ENCODE results near the gene DENND1C. TPM values are rescaled to one million over a fixed set of nuclear protein-coding genes. Genes with fewer than 3 reads are reported as not detected.
"Not testable (repeated sequence)": the region's sequence is repeated elsewhere in the genome, so short reads cannot be mapped to it uniquely, and the experiment has no call there.

The DENND1C gene
- total and polyA plus RNA-seq, 9 donors = 0.63 to 2.3 (median 1.00) TPM

DNA sequence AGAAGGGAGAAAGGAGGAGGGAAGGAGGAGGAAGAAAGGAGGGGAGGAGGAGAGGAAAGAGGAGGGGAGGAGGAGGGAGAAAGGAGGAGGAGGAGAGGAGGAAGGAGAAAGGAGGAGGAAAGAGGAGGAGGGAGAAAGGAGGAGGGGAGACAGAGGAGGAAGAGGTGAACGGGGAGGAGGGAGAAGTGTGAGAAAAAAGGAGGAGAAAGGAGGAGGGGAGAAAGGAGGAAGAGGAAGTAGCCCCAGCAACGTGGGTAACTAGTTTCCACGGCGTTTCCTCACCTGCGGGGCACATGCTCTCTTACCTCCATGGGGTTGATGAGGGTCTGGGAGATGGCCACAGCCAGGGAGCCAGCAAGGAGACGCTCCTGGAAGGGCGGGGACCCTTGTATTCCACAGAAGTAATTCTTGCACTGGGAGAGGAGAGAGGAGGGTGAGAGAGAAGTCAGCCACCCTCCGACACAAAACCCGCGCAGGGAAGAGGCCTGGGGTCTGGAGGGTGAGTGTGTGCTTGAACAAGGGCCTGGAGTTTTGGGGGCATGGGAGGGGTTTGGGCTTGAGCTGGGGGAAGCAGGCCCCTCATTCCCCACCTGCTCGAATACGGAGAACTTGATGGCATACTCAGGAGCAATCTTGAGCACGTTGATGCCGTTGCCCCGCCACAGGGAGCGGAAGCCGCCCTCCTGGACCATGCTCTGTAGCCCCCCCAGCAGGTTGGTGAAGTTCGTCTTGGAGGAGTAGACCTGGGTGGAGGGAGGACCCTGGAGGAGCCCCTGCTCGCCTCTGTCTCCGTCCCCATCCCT lies 52.0 kb downstream of the DENND1C start:
- H3K27ac ChIP-seq = no peak overlapping the region
- no peak for DNase-seq
- TF ChIP-seq, protein P1, sequence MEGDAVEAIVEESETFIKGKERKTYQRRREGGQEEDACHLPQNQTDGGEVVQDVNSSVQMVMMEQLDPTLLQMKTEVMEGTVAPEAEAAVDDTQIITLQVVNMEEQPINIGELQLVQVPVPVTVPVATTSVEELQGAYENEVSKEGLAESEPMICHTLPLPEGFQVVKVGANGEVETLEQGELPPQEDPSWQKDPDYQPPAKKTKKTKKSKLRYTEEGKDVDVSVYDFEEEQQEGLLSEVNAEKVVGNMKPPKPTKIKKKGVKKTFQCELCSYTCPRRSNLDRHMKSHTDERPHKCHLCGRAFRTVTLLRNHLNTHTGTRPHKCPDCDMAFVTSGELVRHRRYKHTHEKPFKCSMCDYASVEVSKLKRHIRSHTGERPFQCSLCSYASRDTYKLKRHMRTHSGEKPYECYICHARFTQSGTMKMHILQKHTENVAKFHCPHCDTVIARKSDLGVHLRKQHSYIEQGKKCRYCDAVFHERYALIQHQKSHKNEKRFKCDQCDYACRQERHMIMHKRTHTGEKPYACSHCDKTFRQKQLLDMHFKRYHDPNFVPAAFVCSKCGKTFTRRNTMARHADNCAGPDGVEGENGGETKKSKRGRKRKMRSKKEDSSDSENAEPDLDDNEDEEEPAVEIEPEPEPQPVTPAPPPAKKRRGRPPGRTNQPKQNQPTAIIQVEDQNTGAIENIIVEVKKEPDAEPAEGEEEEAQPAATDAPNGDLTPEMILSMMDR (IDR thresholded peaks at IDR 0.05) = no peak
- TF ChIP-seq POLR2A (IDR thresholded peaks at IDR 0.05) (no peak), EP300 (IDR thresholded peaks at IDR 0.05) (no peak)
- no peaks in the 10 kb centered on the region for H3K27me3 ChIP-seq
- intact Hi-C loops (cut with DNase I) = loop anchor here in 1 of 4 donors (10.0 kb wide), 1 partner anchor 55 kb away; the partner anchor contains the start of genes ALKBH7 and PSPN
- H3K4me3 ChIP-seq = no peak overlapping the region
- no peaks in the 10 kb centered on the region for H3K9me3 ChIP-seq
- H3K4me1 ChIP-seq (ENCODE audit: insufficient read depth) = no peaks in the 10 kb centered on the region
- 49 to 64% (median 54%) methylated on average over 20 of the region's 20 CpGs for WGBS, 3 donors
- H3K36me3 ChIP-seq = no peaks in the 10 kb centered on the region

GRCh38 chr19:6428692-6429418 lies 52.7 kb downstream of the DENND1C start:
- not testable (repeated sequence) for H3K27ac ChIP-seq; DNase-seq; H3K4me3 ChIP-seq; H3K4me1 ChIP-seq (ENCODE audit: insufficient read depth); H3K9me3 ChIP-seq; H3K36me3 ChIP-seq; H3K27me3 ChIP-seq
- intact Hi-C loops (cut with DNase I) = loop anchor here in 1 of 4 donors (10.0 kb wide), 1 partner anchor 54 kb away; the partner anchor contains the start of genes ALKBH7 and PSPN
- 82 to 92% (median 85%) methylated on average over 2 of the region's 2 CpGs for WGBS, 3 donors

- Histone ChIP-seq H3K4me1 (ENCODE audit: insufficient read depth) (peaks cover 4% of the 10 kb centered on the region), H3K36me3 (no peaks in the 10 kb centered on the region), H3K9me3 (no peaks in the 10 kb centered on the region), H3K27me3 (no peaks in the 10 kb centered on the region), H3K4me3 (no peak overlapping the region), H3K27ac (no peak overlapping the region)
- WGBS, 3 donors = 92 to 94% (median 92%) methylated on average over 18 of the region's 18 CpGs
- intact Hi-C loops (cut with DNase I) = loop anchor here in 1 of 4 donors (10.0 kb wide), 1 partner anchor 52 kb away; the partner anchor contains the start of genes ALKBH7 and PSPN
- DNase-seq = peak in 1 of 5 donors; percentile 35
- TF ChIP-seq, protein P1 (IDR thresholded peaks at IDR 0.05) = no peak
- TF ChIP-seq POLR2A (IDR thresholded peaks at IDR 0.05) = no peak
- no peak for TF ChIP-seq EP300 (IDR thresholded peaks at IDR 0.05)
These were observed 54.5 kb downstream of the DENND1C start for GRCh38 chr19:6427131-6427530.

DNA sequence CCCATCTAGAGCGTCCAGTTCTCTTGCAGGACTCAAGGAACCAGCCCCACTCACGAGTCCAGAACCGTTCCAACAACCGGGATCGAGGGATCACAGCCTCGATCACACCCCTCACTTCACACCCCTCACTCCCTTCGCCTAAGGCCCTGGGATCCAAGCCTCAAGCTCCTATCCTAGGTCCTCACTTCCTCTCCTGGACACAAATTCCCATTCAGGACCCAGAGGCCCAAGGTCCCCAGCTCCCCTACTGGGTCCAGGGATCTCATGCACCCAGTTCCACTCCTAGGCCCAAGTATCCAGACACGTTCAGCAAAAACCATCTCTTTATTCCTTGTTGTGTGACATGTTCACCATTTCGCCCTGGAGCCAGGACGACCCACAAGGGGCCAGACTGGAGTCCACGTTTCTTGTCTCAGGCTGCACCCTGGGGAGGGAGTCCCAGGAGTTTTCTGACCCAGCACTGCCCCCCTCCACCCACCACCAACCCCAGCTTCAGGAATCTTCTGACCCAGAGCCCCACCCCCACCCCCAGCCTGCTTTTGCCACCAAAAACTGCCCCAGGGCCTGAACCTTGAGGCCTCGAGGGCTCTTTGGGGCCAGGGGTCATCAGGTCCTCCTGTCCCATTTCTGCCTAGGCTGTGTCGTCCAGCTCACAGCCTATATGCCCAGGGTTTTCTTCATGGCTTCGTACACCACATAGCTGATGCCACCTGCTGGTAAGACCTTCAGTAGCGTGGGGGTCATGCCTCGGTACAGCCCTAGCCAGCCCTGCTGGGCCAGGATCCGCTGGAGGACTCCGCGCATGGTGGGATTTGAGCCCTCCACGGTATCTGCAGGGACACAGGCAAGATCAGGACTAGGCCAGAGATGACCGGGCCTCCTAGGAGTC lies 55.6 kb downstream of the DENND1C start:
- peak in 3 of 5 donors; percentile 31 to 53 (median 40) for DNase-seq
- WGBS, 3 donors = 89 to 92% (median 91%) methylated on average over 21 of the region's 21 CpGs
- intact Hi-C loops (cut with DNase I) = loop anchor here in 1 of 4 donors (10.0 kb wide), 1 partner anchor 51 kb away; the partner anchor contains the start of genes ALKBH7 and PSPN
- Histone ChIP-seq H3K27me3 (no peaks in the 10 kb centered on the region), H3K9me3 (no peaks in the 10 kb centered on the region), H3K4me1 (ENCODE audit: insufficient read depth) (peaks cover 4% of the 10 kb centered on the region), H3K36me3 (no peaks in the 10 kb centered on the region), H3K4me3 (peak overlapping the region; percentile 12), H3K27ac (peak overlapping the region; percentile 40 to 89)
- TF ChIP-seq, protein P1 (IDR thresholded peaks at IDR 0.05) = peak in 1 of 3 donors; percentile 13
- no peak for TF ChIP-seq EP300 (IDR thresholded peaks at IDR 0.05)

Measured in ovary (tissue), 9 donors.